HepG2 (cell line): ENCODE results near the gene ACACA. TPM values are rescaled to one million over a fixed set of nuclear protein-coding genes. Genes with fewer than 3 reads are reported as not detected.

Experiments used
- ATAC-seq: fragments of 200-7000 bp; cut with Tn5 transposase; 3 replicates; pipeline ENCODE4 v1.9.1; 2020; ENCODE audit warnings: mild to moderate bottlenecking, moderate library complexity
- BruUV-seq: library from RNA; stranded (reverse); fragments of 400-500 nt; replicated peaks from 2 replicates; lab custom pipeline; 2021; lab: Mats Ljungman, UMichigan
- CTCF ChIA-PET: fragments of 300-600 bp; formaldehyde crosslinking; extraction: SDS; loops from one replicate; lab custom pipeline; 2021; ENCODE audit warnings: low total read pairs, inconsistent platforms, low intra/inter-chr PET ratio; lab: Yijun Ruan, JAX
- POLR2A ChIA-PET: fragments of 350-600 bp; sonication (Branson Sonifier 250); formaldehyde crosslinking; loops from one replicate; lab custom pipeline; 2020; ENCODE audit warnings: antibody characterized with exemption, inconsistent platforms; lab: Yijun Ruan, JAX
- DNase-seq: peaks from one replicate; pipeline ENCODE4 v3.0.0-alpha.2; 2015; ENCODE audit warnings: low spot score
- FAIRE-seq: peaks from 3 replicates; lab custom pipeline; 2011; peaks lifted over from hg19 to GRCh38; lab: Jason Lieb, UNC
- H2AFZ ChIP-seq: one replicate; pipeline ENCODE4 v1.6.1; 2011; ENCODE audit warnings: low read length, inconsistent platforms
- H3K27ac ChIP-seq: fragments of 300-600 bp; 3 replicates; pipeline ENCODE4 v1.8.0; 2011; ENCODE audit warnings: mixed run types, mild to moderate bottlenecking, mixed read lengths, low read length, inconsistent platforms; ENCODE audit not compliant: insufficient read depth; ENCODE audit errors: extremely low read length
- H3K27me3 ChIP-seq, 2 experiments: fragments of 200-600 bp in 1 of 2; 2 replicates in 1 of 2; 3 replicates in 1 of 2; pipeline versions ENCODE4 v1.6.0 to v1.8.0; 2011; ENCODE audit warnings: low read length in 2 of 2, mild to moderate bottlenecking in 2 of 2, moderate library complexity in 2 of 2, inconsistent platforms in 1 of 2; ENCODE audit not compliant: insufficient read depth in 2 of 2, control insufficient read depth in 1 of 2
- H3K36me3 ChIP-seq, 2 experiments: fragments of 200-600 bp in 1 of 2; replicated peaks in 1 of 2; 2 replicates in 1 of 2; 3 replicates in 1 of 2; pipeline versions ENCODE4 v1.5.1 to v1.8.0; 2011; ENCODE audit warnings: low read length in 2 of 2, inconsistent platforms in 1 of 2; ENCODE audit not compliant: insufficient read depth in 2 of 2, control insufficient read depth in 1 of 2
- H3K4me1 ChIP-seq: 2 replicates; pipeline ENCODE4 v1.5.1; 2012; ENCODE audit warnings: low read length, inconsistent platforms; ENCODE audit not compliant: insufficient read depth
- H3K4me2 ChIP-seq: 2 replicates; pipeline ENCODE4 v1.6.0; 2011; ENCODE audit warnings: low read depth, low read length, inconsistent platforms
- H3K4me3 ChIP-seq, 3 experiments: fragments of 200-600 bp in 1 of 3; sonication (generic), shearing (Covaris generic) in 1 of 3; replicated peaks in 1 of 3; 2 replicates each; pipeline ENCODE4 v1.5.1; 2011 to 2016; ENCODE audit warnings: low read length in 3 of 3, inconsistent platforms in 2 of 3, low read depth in 2 of 3, mild to moderate bottlenecking in 2 of 3, control low read depth in 1 of 3, mixed read lengths in 1 of 3; ENCODE audit not compliant: insufficient read depth in 1 of 3
- H3K79me2 ChIP-seq: one replicate; pipeline ENCODE4 v1.6.1; 2011; ENCODE audit warnings: low read length, inconsistent platforms; ENCODE audit not compliant: insufficient read depth
- H3K9ac ChIP-seq: 2 replicates; pipeline ENCODE4 v1.6.0; 2011; ENCODE audit warnings: mild to moderate bottlenecking, low read depth, low read length, inconsistent platforms; ENCODE audit not compliant: insufficient read depth
- H3K9me3 ChIP-seq: 2 replicates; pipeline ENCODE4 v1.5.1; 2012; ENCODE audit warnings: mild to moderate bottlenecking, low read length
- H4K20me1 ChIP-seq: 2 replicates; pipeline ENCODE4 v1.6.0; 2011; ENCODE audit warnings: inconsistent platforms, mild to moderate bottlenecking, low read length, moderate library complexity; ENCODE audit not compliant: insufficient read depth
- EHMT2 ChIP-seq: fragments of 200-600 bp; sonication (generic); IDR thresholded peaks from 2 replicates; pipeline ENCODE4 v1.7.0; 2017; ENCODE audit warnings: antibody characterized with exemption, low read depth, low read length, borderline replicate concordance
- NR2F2 ChIP-seq: IDR thresholded peaks from 2 replicates; pipeline ENCODE4 v1.6.1; 2012; ENCODE audit warnings: low read depth, inconsistent platforms, borderline replicate concordance
- PPARG ChIP-seq: conservative IDR thresholded peaks from 2 replicates; pipeline ENCODE4 v1.6.1; 2016; ENCODE audit warnings: missing biosample characterization, missing genetic modification reagents
- RAD21 ChIP-seq: fragments of 450-650 bp; formaldehyde crosslinking; IDR thresholded peaks from 2 replicates; pipeline ENCODE4 v1.5.0; 2020; ENCODE audit warnings: mild to moderate bottlenecking
- SIN3B ChIP-seq: fragments of 150-350 bp; IDR thresholded peaks from 2 replicates; pipeline ENCODE4 v1.6.1; 2014; ENCODE audit warnings: low read length
- SMAD9 ChIP-seq: sonication (generic); formaldehyde crosslinking; IDR thresholded peaks from 2 replicates; pipeline ENCODE4 v1.5.1; 2020; ENCODE audit warnings: mild to moderate bottlenecking, missing genetic modification reagents
- ZC3H4 ChIP-seq: sonication (generic); formaldehyde crosslinking; IDR thresholded peaks from 2 replicates; pipeline ENCODE4 v1.4.0; 2020; ENCODE audit warnings: missing genetic modification reagents, borderline replicate concordance
- ZNF333 ChIP-seq: sonication (generic); formaldehyde crosslinking; IDR thresholded peaks from 2 replicates; pipeline ENCODE4 v1.4.0; 2020; ENCODE audit warnings: mild to moderate bottlenecking, missing genetic modification reagents, borderline replicate concordance
- ZNF780A ChIP-seq: sonication (generic); formaldehyde crosslinking; IDR thresholded peaks from 2 replicates; pipeline ENCODE4 v1.8.0; 2022; ENCODE audit warnings: mild to moderate bottlenecking, missing genetic modification reagents, moderate library complexity
- ZSCAN22 ChIP-seq: sonication (generic); formaldehyde crosslinking; IDR thresholded peaks from 2 replicates; pipeline ENCODE4 v1.4.0; 2020; ENCODE audit warnings: mild to moderate bottlenecking, missing genetic modification reagents
- WGBS: methylation state at CpG from one replicate; pipeline ENCODE4 v1.1.6; 2017; ENCODE audit warnings: low lambda C conversion rate; 5-methylcytosine and 5-hydroxymethylcytosine counted together
- in situ Hi-C: cut with HindIII; loops from 2 replicates; pipeline ENCODE4 v1.10.0; 2017; ENCODE audit warnings: low pct_unique_long_range_greater_than_20kb; ENCODE audit not compliant: extremely low pct_ligation_motif_present
- intact Hi-C: fragments of 100-400 bp; cut with micrococcal nuclease; formaldehyde crosslinking; loops from one replicate; pipeline ENCODE4 v1.10.0; 2022; ENCODE audit not compliant: unreplicated experiment
- polyA plus RNA-seq, 8 experiments: library from polyadenylated mRNA; depleted of rRNA in 3 of 8; stranded (reverse) in 7 of 8; unstranded in 1 of 8; fragments of >200 nt; fragmentation: Illumina TruSeq in 4 of 8; extraction: Trizol in 4 of 8; gene quantifications; 2 replicates each; pipeline versions ENCODE4 v1.2.1 to v1.2.3, GENCODE V29; 2011 to 2016; ENCODE audit warnings: low read depth in 4 of 8, missing spikeins in 1 of 8, mixed read lengths in 1 of 8; ENCODE audit not compliant: insufficient read depth in 1 of 8
- total RNA-seq, 5 experiments: library from RNA; depleted of rRNA; stranded (reverse); fragments of >200 nt; fragmentation: Illumina TruSeq; extraction: Trizol; gene quantifications; 2 replicates each; pipeline ENCODE4 v1.2.3, GENCODE V29; 2016; ENCODE audit warnings: low read depth in 1 of 5
- TF ChIP-seq, protein P1 (sequence below), 2 experiments: sonication (generic) in 1 of 2; formaldehyde crosslinking in 1 of 2; IDR thresholded peaks; 2 replicates each; pipeline versions ENCODE4 v1.5.1 to v1.6.1; 2011 to 2020; ENCODE audit warnings: borderline replicate concordance in 1 of 2, low read depth in 1 of 2, low read length in 1 of 2, mild to moderate bottlenecking in 1 of 2, missing genetic modification reagents in 1 of 2, moderate library complexity in 1 of 2
- TF ChIP-seq, protein P2 (sequence below): sonication (generic); formaldehyde crosslinking; IDR thresholded peaks from 2 replicates; pipeline ENCODE4 v1.5.1; 2020; ENCODE audit warnings: missing genetic modification reagents, mild to moderate bottlenecking, borderline replicate concordance
- TF ChIP-seq, protein P3 (sequence below): sonication (generic); formaldehyde crosslinking; IDR thresholded peaks from 2 replicates; pipeline ENCODE4 v1.8.1; 2023; ENCODE audit warnings: mild to moderate bottlenecking, missing genetic modification reagents, borderline replicate concordance
- TF ChIP-seq, protein P4 (sequence below): sonication (generic); formaldehyde crosslinking; conservative IDR thresholded peaks from 2 replicates; pipeline ENCODE4 v1.8.0; 2022; ENCODE audit warnings: low read depth, missing genetic modification reagents
- TF ChIP-seq, protein P5 (sequence below): sonication (generic); formaldehyde crosslinking; IDR thresholded peaks from 2 replicates; pipeline ENCODE4 v1.5.0; 2020; ENCODE audit warnings: mild to moderate bottlenecking, missing genetic modification reagents

ACACA gene
- total and polyA plus RNA-seq, 2 of the 13 experiments (the other 11 are each of a cell fraction or from before 2014, with no cell fraction given), result 39.2 to 47.2 TPM

DNA sequence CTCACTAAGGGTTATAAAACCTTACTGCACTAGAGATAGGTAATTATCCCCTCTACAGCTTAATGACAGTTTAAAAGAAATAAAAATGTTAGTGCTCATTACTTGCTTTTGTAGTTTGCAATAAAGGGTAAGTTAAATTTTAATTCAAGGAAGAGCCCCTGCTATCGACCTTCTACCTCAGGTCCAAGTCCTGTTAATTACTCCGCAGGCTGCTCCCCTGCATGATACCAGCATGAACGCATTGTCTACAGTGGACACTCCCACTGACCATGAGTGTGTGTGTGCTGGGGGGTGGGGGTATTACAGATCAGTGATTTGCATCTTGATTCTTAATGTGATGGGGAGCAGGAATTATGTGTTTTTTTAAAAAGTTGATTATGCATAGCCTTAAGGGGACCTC lies 354.8 kb downstream of the ACACA start (continued):
- TF ChIP-seq, protein P1, sequence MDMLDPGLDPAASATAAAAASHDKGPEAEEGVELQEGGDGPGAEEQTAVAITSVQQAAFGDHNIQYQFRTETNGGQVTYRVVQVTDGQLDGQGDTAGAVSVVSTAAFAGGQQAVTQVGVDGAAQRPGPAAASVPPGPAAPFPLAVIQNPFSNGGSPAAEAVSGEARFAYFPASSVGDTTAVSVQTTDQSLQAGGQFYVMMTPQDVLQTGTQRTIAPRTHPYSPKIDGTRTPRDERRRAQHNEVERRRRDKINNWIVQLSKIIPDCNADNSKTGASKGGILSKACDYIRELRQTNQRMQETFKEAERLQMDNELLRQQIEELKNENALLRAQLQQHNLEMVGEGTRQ (IDR thresholded peaks at IDR 0.05; ENCODE audit: low read depth, low read length), result no peak
- TF ChIP-seq, protein P1 (CRISPR knock-in tag; IDR thresholded peaks at IDR 0.05; ENCODE audit: borderline replicate concordance), result no peak
- TF ChIP-seq ZSCAN22 (no peak), ZC3H4 (no peak), PPARG (CRISPR knock-in tag) (no peak), NR2F2 (no peak), ZNF780A (CRISPR knock-in tag) (no peak)
- TF ChIP-seq, protein P2, sequence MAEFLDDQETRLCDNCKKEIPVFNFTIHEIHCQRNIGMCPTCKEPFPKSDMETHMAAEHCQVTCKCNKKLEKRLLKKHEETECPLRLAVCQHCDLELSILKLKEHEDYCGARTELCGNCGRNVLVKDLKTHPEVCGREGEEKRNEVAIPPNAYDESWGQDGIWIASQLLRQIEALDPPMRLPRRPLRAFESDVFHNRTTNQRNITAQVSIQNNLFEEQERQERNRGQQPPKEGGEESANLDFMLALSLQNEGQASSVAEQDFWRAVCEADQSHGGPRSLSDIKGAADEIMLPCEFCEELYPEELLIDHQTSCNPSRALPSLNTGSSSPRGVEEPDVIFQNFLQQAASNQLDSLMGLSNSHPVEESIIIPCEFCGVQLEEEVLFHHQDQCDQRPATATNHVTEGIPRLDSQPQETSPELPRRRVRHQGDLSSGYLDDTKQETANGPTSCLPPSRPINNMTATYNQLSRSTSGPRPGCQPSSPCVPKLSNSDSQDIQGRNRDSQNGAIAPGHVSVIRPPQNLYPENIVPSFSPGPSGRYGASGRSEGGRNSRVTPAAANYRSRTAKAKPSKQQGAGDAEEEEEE, result no peak

DNA sequence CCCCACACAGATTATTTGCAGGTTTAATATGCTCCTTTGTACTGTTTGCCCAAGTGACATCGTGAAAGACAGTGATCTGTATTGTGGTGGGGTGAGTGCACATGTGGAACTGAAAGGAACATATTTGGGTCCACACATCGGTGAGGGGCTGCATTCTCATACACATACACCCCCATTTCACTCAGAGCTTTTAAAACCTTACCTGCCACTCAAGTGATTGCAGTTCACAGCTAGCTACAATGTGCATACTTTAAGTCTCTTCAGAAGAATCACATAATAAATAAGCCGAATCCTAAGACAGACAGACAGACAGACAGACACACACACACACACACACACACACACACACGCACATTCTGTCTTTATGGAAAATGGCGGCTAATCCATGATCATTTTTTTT lies 355.3 kb downstream of the ACACA start:
- BruUV-seq, result no TSS peak
- POLR2A ChIA-PET, result no interaction called here
- peaks cover 5 to 33% of the 10 kb centered on the region in 2 experiments; a peak in 3 of 5 replicates for H3K36me3 ChIP-seq
- H3K79me2 ChIP-seq, result no peaks in the 10 kb centered on the region
- in situ Hi-C loops, result no loop called here
- no peak overlapping the region for H2AFZ ChIP-seq
- no peak overlapping the region for H3K9ac ChIP-seq
- 82% methylated on average over 5 of the region's 5 CpGs for WGBS
- H3K9me3 ChIP-seq, result no peaks in the 10 kb centered on the region
- no peak for FAIRE-seq
- no peak overlapping the region for H3K4me3 ChIP-seq
- CTCF ChIA-PET, result no interaction called here
- no peak for ATAC-seq
- H3K27me3 ChIP-seq, result no peaks in the 10 kb centered on the region
- no peak overlapping the region for H3K4me2 ChIP-seq
- DNase-seq, result no peak
- H4K20me1 ChIP-seq, result no peaks in the 10 kb centered on the region
- peaks cover 19% of the 10 kb centered on the region for H3K4me1 ChIP-seq
- intact Hi-C loops, result no loop called here
- no peak overlapping the region for H3K27ac ChIP-seq
- TF ChIP-seq SMAD9 (CRISPR knock-in tag) (no peak), EHMT2 (no peak), SIN3B (no peak), ZNF333 (CRISPR knock-in tag) (no peak), RAD21 (no peak)
- TF ChIP-seq, protein P3, sequence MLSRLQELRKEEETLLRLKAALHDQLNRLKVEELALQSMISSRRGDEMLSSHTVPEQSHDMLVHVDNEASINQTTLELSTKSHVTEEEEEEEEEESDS (CRISPR knock-in tag), result no peak
- TF ChIP-seq, protein P4, sequence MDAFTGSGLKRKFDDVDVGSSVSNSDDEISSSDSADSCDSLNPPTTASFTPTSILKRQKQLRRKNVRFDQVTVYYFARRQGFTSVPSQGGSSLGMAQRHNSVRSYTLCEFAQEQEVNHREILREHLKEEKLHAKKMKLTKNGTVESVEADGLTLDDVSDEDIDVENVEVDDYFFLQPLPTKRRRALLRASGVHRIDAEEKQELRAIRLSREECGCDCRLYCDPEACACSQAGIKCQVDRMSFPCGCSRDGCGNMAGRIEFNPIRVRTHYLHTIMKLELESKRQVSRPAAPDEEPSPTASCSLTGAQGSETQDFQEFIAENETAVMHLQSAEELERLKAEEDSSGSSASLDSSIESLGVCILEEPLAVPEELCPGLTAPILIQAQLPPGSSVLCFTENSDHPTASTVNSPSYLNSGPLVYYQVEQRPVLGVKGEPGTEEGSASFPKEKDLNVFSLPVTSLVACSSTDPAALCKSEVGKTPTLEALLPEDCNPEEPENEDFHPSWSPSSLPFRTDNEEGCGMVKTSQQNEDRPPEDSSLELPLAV (CRISPR knock-in tag), result no peak
- TF ChIP-seq, protein P5, sequence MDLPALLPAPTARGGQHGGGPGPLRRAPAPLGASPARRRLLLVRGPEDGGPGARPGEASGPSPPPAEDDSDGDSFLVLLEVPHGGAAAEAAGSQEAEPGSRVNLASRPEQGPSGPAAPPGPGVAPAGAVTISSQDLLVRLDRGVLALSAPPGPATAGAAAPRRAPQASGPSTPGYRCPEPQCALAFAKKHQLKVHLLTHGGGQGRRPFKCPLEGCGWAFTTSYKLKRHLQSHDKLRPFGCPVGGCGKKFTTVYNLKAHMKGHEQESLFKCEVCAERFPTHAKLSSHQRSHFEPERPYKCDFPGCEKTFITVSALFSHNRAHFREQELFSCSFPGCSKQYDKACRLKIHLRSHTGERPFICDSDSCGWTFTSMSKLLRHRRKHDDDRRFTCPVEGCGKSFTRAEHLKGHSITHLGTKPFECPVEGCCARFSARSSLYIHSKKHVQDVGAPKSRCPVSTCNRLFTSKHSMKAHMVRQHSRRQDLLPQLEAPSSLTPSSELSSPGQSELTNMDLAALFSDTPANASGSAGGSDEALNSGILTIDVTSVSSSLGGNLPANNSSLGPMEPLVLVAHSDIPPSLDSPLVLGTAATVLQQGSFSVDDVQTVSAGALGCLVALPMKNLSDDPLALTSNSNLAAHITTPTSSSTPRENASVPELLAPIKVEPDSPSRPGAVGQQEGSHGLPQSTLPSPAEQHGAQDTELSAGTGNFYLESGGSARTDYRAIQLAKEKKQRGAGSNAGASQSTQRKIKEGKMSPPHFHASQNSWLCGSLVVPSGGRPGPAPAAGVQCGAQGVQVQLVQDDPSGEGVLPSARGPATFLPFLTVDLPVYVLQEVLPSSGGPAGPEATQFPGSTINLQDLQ, result no peak
